NOMO-1 treated with dmso at 0.1 percent for 144 hours (cell line): ENCODE results near the gene UBAC2.
"Not testable (repeated sequence)": the region's sequence is repeated elsewhere in the genome, so short reads cannot be mapped to it uniquely, and the experiment has no call there.

ENCODE experiments used
- DNase-seq: peaks from one replicate; lab custom pipeline; 2025; ENCODE audit not compliant: unreplicated experiment; lab: John Stamatoyannopoulos, UW

The UBAC2 gene

DNA sequence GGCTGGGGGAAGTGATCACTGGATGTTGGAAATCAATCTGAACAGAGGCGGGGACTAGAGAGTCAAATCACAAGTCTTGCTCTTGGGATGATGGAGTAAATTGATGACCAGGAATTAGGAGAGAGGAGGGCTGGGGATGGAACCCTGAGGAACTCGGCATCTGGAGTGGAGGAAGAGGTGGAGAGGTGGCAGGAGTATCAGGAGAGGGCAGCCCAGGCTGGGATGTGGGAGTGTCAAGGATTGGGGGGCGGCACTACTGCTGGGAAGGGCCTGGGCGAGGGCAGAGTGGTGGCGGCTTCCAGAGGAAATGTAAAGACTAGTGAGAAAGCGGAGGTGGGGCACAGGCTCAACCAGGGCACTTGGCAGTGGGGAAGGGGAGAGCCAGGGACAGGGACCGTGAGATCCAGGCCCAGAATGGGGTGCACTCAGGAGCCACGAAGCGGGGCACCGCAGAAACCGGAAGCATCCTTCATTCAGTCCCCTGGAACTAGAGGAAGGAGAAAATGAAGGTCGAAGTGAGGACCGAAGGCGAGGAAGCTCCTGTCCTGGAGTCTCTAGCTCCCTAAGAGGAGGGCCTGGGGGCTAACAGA lies 187.8 kb downstream of the UBAC2 start:
- DNase-seq = no peak

DNA sequence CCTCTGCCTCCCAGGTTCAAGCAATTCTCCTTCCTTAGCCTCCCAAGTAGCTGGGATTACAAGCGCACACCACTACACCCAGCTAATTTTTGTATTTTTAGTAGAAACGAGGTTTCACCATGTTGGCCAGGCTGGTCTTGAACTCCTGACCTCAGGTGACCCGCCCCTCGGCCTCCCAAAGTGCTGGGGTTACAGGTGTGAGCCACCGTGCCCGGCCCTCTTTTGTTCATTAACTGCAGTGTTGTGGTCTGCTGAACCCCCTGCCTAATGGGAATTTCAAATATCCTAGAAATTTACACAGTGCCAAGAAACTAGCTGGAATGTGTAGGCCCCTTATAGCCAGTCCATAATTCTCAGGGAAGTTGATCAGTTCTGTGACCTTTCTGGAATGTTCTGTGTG lies 188.4 kb downstream of the UBAC2 start:
- DNase-seq = not testable (repeated sequence)

DNA sequence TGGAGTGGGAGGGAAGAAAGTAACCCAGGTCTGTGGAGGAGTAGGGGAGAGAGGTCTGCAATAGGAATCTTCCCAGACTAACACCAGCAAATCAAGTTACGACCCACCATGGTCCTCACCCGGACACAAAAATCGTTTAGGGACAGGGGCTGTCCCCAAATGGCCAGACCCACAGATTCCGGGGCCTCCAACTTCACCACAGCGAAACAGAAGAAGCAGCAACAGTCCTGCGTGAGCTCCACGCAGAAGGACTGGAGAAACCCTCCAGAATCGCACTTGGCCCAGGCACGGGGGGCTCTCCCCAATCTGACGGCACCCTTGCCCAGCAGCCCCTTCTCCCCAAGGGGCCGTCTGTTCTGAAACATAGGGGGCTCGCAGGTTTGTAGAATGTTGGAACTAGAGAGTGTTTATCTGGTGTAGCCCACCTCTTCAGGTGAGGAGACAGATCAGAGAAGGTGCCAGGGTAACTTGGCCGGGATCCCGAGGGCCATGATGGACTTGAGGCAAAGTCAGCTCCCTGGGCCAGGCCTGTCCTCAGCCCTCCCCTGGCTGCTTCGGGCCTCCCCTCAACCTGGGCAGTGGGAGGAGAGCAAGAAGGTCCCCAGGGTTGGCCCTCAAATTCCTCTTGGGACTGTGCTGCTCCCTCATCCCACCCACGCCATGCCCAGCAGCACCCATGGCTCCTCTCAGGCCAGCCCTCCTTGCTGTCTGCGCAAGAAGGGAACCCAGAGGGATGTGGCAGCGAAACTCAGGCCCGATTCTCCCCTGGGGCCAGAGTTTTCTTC lies 189.1 kb downstream of the UBAC2 start:
- DNase-seq = no peak

DNA sequence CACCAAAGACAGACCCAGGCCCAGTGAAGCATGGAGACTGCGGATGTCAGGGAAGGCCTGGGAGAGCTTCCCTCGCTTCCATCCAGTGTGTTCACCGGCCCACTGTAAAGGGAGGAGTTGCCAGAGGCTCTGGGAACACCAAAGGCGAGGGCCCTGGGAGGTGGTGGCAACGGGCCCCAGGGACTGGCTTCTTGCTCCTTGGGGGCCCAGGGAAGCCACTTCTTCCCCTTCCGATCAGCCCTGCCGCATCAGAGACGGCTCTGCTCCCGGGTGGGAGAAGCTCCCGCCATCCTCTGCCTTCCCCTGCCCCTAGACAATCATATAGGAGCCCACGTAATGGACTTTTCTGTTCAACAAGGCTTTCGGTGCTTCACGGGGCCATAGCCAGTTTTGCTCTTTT lies 189.9 kb downstream of the UBAC2 start:
- DNase-seq = no peak

DNA sequence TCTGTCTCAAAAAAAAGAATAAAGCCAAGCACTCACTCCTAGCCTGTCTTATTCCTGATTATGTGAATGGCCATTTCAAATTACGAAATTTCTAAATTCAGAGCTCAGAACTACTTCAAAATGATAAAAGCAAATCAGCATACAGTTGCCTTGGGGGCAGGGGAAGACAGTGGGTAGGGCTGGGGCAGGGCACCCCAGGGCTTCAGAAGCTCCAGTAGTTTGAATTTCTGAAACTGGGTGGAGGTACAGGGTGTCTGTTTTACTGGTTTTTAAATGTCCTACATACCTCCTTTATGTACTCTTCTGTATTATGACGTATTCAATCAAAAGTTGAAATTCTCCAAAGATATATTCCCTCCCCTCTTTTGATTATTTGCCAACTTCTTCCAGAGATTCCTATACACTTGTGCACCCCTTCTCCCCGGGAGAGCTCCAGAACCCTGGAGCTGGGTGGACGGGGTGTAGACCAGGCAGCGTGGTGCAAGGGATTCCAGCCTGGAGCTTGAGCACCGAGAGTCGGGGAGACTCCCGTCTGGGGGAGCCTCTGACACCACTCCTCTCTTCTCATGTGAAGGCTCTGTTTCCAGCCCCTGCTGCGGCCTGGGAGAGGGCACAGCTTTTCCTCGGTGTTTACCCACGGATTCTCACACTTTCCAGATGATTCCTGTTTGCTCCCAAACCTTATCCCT lies 191.3 kb downstream of the UBAC2 start:
- no peak for DNase-seq

DNA sequence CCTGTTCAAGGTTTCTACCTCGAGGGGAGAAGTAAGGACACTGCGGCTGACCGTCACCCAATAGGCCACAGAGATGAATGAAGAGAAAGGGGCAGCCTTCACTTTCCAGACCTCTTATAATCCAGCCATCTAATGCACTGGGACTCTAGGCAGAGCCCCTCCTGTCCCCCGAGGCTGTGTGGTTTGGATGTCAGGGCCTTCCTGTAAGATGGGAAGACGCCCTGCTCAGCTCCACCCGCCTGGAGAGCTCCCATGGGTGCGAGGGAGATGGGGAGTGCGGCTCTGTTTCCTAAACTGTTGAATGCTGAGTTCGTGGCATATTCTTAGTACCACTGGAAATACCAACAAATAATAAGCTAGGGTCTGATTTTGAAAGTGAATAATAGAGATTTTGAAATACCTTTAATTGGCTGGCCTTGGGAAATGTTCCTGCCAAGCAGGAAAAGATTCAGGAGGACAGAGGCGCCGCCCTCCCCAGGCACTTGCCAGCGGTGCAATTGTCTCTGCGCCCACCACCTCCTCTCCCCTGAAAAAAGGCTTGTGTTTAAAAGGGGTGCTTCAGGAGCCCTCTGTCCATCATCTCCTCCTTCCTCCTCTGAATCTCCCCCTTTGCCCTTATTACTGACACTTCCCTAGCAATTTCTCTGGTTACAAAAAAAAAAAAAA lies 191.9 kb downstream of the UBAC2 start:
- no peak for DNase-seq

DNA sequence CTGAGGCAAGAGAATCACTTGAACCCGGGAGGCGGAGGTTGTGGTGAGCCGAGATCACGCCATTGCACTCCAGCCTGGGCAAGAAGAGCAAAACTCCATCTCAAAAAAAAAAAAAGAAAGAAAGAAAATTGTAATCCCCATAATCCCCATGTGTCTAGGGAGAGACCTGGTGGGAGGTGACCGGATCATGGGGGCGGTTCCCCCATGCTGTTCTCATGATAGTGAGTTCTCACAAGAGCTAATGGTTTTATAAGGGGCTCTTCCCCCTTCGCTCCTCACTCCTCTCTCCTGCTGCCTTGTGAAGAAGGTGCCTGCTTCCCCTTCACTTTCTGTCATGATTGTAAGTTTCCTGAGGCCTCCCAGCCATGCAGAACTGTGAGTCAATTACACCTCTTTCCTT lies 192.7 kb downstream of the UBAC2 start:
- not testable (repeated sequence) for DNase-seq

DNA sequence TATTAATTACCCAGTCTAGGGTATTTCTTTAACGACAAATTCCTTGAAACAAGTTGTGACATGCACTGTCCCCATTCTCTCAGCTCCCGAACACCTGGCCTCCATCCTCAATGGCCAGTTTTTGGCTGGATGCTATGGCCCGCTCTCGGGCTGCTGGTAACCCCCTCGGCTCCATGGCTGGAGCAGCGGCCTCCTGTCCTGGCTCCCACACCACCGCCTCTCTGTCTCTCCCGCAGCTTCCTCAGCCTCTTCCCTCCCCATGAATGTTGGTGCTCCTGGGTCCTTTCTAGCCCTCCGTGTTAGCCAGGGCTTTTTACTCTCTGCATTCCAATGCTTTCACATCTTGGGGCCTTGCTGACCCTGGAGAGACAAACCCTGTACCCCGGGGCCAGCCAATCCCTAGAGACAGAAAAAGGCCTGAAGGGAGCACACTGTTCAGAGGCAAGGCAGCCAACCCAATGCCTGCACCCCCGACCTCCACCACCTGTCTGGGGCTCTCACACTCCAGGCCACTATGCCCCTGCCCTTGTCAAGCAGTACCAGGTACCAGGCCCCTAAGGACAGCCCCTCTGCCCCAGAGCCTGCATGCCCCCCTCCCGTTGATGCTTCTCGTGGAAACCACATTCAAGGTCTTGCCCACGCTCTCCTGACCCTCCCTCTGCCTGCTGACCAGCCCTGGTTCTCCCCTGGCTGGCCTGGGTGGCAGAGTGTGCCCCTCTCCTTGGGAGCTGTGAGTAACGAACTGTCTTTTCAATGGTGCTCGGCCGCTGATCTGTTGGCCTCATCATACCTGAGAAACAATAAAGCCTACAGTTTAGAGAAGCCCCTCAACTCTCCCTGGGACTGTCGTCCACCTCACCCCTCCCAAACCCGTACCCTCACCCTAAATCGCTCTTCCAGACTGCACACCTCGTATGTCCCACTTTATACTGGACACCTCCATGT lies 193.4 kb downstream of the UBAC2 start:
- DNase-seq = no peak

DNA sequence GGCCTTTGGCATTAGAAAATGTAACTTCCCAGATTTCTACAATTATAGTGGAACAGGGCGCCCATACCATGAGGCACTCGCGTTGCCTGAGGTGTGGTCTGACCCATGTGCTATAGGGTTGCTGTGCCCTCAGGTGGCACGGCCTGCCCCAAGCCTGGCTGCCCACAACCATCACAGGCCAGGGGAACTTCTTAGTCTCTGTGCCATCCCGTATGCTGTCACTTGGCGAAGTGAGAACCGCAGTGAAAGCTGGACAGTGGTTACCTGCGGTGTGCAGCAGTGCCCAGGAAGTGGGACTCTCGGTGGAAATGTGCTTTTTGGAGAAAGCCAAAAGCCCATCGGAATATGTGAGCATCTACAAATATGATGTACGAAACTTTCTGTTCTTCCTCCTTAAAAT lies 194.8 kb downstream of the UBAC2 start:
- DNase-seq = no peak

DNA sequence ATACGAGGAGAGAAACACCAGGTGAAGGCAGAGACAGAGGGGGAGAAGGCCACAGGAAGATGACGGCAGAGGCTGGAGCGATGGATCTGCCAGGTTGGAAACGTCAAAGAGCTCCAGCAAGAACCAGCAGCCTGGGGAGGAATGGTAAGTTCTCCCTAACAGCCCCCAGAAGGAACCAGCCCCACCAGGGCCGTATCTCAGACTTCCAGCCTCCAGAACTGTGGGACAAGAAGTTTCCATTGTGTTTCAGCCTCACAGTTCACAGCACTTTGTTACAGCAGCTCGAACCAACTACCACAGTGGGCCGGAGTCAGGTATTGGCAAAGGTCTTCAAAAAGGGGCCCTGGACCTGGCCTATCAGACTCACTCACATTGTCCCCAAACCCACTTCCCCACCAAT lies 195.8 kb downstream of the UBAC2 start:
- no peak for DNase-seq

DNA sequence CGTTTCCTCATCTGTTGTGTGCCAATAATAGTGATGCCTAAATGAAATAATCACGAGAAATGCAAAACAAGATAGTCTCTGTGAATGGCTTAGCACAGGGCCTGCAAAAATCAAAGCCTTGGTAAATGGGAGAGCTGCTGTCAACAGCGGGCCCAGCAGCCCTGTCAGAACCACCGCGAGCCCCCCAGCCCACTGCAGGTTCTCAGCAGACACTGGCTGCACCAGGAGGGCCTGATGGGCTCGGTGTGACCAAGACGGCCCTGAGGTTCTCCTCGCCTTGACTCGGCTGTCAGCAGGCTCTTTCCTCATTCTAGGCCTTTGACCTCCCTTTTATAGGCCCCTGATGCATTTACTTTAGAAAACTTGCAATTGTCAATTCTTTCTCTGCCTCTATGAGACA lies 197.4 kb downstream of the UBAC2 start:
- DNase-seq = no peak

DNA sequence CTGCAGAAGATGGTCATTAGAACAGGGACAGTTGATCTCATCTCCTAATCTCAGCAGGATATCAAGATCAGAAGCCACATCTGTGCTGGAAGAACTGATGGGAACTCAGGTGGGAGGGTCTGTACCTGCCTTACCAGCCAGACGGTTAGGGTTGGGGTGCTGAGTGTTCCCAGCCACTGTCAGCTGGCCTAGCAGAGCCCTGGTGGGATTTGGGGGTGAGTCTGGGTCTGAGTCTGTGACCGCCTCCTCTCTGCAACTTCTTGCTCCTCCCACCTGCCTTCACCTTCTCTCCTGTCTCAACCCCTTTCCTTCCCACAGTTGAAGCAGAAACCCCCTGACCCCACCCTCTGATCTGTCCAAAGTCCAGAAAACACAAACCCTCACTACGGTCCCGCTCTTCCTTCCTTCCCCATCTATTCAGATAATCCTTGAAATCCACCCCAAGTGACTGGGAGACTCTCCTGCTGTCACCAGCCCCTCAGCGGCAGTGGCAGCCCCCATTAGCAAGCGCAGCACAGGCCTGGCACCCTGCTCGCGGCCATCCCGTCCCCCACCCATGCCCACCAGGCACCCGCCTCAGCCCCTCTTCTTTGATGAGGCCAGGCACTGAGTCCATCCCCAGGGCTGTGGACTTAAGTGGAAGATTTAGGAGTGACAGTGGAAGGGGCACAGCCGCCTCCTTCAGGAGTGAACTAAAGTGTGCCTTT lies 198.4 kb downstream of the UBAC2 start:
- no peak for DNase-seq

DNA sequence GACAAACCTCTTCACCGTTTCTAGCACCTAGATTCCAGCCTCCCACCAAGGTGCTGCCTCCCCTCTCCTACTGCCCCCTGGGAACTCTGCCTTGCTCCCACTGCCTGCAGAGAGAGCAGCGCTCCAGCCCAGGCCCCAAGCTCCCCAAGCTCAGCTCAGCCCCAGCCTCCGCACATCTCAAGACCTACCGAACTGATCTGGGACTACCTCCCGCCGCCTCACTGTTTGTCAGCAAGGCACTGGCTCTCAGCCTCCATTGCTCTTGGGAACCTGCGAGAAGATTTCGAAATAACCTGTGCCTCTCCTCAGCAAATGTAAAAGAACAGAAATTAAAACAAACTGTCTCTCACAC lies 198.9 kb downstream of the UBAC2 start:
- no peak for DNase-seq

DNA sequence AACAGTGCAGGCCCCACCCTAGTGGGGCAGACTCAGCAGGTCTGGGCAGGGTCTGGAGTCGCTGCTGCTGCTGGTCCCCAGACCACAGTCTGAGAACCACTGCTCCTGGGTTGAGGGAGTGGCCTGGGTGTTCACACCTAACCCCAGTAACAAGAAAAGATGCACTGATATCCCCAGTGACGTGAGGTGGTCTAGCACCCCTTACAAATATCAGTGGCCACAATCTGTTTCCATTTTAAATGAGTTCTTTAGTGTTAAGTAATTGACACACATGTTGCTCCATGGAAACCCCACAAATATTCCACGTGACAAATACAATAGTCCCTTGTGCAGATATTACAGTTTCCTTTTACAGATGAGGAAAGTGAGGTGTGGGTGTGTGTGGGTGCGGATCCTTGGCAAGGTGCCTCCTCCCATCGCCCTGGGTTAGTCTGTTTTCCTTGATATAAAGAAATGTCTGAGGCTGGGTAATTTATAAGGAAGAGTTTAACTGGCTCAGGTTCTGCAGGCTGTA lies 202.9 kb downstream of the UBAC2 start:
- DNase-seq = no peak

DNA sequence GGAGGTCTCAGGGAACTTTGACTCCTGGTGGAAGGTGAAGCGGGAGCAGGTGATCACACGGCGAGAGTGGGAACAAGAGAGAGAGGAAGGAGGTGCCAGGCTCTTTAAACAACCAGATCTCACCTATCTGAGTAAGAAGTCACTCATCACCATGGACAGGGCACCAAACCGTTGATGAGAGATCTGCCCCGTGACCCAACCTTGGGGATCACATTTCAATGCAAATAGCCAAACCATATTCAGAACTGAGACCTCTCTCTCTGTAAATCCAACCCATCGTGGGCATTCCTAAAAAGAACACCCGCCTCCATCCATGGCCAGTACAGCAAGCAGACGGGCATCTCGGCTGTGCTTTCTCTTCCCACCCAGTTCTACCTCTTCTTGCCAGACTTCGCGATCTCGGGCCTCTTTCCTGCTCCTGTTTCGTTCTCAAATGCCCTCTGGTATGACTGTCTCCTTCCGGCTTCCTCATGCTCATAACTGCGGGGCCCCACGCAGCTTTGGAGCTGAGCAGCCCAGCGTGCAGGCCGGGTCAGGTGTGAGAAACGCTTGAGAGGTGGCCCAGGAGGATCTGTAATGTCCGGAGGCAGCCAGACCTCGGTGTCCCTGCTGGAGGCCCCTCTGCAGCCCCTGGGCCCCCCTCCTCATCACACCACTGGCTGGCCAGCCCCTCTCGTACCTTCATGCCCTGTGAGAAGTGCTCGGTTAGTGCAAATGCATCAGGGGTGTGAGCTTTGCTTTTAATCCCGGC lies 203.5 kb downstream of the UBAC2 start:
- DNase-seq = no peak

DNA sequence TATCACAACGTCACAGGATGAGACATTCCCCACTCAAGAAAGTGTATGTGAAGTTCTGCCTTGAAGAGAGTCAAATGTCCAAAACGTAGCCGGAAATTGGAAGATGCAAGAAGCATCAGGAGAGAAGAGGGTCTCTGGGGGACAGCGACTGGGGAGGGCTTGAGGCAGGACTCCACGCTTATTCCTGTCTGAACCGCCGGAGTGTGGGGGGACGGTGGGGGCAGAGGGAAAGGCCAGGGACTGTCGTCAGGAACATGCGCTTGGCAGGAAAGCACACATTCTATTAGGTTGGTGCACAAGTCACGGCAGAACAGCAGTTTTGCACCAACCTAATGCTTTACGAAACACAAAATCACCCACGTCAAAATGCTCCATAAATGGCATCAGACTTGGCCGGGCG lies 205.3 kb downstream of the UBAC2 start:
- DNase-seq = no peak

DNA sequence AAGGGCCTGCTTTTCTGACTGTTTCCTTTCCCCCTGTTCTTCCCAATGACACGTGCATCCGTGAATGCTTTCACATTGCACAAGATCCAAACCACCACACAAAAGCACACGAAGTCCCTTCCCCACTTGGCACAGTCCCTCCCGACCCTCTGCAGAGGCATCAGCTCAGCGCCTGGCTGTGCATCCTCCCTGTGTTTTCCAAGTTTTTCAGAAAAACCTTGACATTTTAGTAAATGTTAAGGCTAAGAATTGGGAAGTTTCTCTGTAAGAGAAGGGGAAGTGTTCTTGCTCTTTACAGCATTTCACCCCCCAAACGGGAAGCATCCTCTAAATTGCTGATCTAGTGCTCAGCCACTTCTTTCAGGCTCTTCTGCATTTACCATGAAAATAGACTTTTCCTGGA lies 206.1 kb downstream of the UBAC2 start:
- peak; percentile 62 for DNase-seq

DNA sequence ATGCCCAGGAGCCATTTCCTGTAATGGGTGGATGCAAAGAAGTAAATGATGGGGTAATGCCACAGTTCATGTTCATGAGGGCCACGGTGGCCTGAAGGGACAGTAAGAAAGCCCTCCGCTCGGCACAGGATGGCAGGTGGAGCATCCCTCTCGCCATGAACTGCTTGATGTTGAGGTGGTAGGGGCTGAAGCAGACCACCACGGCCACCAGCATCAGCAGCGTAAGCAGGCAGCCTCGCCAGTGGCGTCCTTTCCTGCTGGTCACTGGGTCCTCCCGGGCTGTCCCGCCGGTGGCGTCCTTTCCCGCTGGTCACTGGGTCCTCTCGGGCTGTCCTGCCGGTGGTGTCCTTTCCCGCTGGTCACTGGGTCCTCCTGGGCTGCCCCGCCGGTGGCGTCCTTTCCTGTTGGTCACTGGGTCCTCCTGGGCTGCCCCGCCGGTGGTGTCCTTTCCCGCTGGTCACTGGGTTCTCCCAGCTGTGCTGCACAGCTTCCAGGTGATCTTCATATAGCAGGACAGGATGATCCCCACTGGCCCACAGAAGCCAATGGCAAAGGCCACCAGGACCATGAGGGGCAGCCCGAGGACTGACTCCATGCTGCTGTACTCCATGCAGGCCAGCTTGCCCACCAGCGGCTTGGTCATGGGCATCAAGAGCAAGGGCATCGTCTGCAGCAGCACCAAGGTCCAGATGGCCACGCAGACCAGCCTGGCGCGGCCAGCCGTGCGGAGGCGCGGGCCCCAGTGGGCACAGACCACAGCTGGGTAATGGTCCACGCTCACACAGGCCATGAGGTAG lies 207.4 kb downstream of the UBAC2 start:
- DNase-seq = no peak

DNA sequence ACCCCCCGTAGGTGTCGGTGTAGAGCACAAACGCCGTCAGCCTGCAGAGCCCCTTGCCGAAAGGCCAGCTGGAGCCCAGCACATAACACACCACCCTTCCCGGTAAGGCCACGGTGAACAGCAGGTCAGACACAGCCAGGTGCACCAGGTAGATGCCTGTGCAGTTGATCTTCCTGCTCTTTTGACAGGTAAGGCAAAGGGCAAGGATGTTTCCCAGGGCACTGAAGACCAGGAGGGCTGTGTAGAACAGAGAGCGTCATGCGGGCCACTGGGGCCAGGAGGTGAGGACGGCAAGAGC lies 208.0 kb downstream of the UBAC2 start:
- no peak for DNase-seq
